GM12873 (cell line): Measurements from ENCODE around the gene ZBED4.

Experiments used
- TF ChIP-seq, protein P1 (sequence below): IDR thresholded peaks from 2 replicates; pipeline ENCODE4 v1.5.1; 2012; ENCODE audit warnings: low read depth, mild to moderate bottlenecking, moderate library complexity, low read length, control low read depth; ENCODE audit not compliant: insufficient read depth; ENCODE audit errors: missing control alignments

The ZBED4 gene

GRCh38 chr22:49824936-49825335 lies 28.7 kb upstream of the ZBED4 start:
- TF ChIP-seq, protein P1, sequence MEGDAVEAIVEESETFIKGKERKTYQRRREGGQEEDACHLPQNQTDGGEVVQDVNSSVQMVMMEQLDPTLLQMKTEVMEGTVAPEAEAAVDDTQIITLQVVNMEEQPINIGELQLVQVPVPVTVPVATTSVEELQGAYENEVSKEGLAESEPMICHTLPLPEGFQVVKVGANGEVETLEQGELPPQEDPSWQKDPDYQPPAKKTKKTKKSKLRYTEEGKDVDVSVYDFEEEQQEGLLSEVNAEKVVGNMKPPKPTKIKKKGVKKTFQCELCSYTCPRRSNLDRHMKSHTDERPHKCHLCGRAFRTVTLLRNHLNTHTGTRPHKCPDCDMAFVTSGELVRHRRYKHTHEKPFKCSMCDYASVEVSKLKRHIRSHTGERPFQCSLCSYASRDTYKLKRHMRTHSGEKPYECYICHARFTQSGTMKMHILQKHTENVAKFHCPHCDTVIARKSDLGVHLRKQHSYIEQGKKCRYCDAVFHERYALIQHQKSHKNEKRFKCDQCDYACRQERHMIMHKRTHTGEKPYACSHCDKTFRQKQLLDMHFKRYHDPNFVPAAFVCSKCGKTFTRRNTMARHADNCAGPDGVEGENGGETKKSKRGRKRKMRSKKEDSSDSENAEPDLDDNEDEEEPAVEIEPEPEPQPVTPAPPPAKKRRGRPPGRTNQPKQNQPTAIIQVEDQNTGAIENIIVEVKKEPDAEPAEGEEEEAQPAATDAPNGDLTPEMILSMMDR = no peak

DNA sequence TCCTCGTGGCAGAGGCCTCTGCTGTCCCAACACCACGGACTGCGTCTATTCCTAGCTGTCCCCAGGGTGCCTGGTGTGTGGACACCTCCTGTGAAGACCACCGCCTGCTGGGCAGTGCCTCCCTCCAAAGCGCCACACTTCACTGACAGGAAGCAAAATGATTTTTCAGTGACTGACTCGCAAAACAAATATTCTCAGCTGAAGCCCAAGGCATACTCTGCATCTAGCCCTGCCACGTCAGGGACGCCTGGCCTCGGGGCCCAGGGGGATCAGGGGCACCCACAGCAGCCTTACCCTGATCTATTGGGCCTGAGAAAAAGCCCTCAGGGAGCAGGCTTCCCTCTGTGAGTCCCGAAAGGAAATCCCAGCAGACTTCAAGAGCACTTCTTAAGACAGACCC lies 28.2 kb upstream of the ZBED4 start:
- TF ChIP-seq, protein P1 = no peak

DNA sequence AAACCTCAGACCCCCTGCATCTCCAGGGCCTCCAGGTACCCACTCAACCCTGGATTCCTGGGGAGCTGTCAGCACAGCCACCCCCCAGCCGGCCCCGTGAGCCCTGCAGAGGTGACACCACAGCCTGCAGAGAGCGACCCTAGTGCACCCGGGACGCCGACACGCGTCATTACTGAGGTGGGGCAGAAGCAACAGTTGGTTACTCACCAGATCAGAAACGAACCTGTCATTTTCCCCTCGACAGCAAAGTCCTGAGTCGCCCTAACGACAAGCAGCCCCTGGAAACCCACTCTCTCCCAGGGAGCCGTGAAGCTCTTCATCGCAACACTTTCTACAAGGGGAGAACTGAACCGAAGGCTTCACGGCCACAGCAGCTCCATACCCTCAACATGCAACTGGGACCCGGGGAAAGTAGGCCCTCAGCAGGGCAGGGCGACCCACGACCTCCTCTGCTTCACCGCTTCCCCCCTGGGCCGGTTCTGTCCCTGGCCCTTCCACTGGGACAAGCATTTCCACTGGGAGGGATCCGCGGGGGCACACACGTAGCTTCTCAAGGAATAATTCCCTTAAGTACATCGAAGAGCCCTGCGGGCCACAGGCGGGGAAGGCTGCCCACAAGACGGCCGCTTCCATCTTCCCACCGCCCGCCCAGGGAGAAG lies 27.6 kb upstream of the ZBED4 start:
- TF ChIP-seq, protein P1 = no peak

DNA sequence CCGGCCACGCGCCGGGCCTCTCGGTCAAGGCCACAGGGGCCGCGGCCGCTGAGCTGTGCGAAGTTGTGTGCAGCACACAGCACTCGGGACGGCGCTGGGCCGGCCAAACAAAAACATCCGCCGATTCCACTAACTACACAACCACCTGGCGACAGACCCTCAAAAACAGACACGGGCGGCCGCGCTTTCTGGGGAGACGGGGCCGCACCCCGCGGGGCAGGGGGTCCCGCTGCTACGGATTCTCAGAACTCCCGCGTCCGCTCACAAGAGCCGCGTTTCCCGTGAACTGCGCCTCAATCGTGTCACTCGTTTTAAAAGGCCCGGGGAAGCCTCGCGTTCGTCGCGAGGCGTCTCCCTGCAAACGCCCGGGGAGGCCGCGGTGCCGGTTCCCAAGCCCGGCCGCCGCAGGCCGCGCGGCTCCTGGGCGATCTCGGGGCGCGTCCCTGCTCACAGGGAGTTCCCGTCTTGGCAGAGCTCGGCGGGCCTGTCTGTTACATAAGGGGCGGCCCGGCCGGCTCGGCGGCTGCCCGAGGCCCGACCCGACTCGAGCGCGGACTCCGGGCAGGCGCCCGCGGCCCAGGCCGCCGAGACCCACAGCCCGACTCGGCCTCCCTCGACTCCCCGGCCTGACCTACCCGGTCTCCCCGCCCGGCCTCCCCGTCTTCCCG lies 26.9 kb upstream of the ZBED4 start:
- TF ChIP-seq, protein P1 = no peak

DNA sequence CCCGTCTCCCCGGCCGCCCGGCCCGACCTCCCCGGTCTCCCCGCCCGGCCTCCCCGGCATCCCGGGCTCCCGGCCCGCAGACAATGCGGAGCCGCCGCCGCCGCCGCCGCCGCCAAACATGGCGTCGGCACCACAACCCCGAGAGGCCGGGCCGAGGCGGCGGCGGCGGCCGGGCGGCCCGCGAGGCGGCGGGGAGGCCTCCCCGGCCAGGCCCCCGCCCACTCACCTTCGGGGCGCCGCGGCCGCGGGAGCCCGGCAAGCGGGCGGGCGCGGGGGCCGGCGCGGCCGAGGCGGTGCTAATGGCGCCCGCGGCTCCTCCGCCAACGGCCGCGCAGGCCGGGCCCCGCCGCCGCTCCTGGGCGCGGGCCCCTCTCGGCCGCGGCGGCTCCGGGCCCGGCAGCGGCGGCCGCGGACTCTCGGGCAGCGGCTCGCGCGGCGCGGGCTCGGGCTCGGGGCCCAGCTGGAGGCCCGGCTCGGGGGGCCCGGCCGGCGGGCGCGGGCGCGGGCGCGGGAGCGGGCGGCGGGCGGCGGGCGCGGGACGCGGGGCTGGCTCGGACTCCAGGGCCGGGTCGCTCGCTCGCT lies 26.3 kb upstream of the ZBED4 start:
- TF ChIP-seq, protein P1 = no peak

DNA sequence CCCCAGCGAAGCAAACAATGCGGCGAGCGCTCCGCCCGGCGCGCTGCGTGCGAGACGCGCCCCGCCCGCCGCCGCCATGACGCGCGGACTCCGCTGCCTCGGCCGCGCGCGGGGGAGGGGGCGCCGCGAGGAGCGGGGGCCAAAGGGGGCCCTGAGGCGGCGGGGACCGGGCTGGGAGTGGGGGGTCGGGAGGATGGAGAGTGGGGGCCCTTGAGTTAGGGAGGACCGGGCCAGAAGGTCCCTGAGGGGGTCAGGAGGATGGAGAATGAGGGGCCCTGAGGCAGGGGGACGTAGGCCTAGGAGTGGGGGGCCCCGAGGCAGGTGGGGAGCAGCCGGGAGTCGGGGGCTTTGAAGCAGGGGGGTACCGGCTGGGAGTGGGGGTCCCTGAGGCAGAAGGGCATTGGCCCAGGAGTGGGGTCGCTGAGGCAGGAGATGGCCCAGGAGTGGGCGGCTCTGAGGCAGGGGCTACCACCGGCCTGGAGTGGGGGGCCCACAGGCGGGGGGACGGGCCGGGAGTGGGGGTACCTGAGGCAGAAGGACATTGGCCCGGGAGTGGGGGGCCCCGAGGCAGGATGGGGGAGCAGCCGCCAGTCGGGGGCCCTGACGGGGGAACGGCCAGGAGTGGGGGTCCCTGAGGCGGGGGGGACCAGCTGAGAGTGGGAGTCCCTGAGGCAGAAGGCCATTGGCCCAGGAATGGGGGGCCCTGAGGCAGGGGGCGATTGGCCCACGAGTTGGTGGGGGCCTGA lies 25.6 kb upstream of the ZBED4 start, which contains the start of gene BRD1:
TSS of gene BRD1 (minus strand) at position 21 of the 746 bp plus-strand sequence. CDS start 3,556 bp downstream, outside the sequence.
- TF ChIP-seq, protein P1 = no peak

- TF ChIP-seq, protein P1 = no peak
Measured at GRCh38 chr22:49828599-49828965, 25.1 kb upstream of the ZBED4 start.
